ENCODE measurements around the gene CMBL.

DNA sequence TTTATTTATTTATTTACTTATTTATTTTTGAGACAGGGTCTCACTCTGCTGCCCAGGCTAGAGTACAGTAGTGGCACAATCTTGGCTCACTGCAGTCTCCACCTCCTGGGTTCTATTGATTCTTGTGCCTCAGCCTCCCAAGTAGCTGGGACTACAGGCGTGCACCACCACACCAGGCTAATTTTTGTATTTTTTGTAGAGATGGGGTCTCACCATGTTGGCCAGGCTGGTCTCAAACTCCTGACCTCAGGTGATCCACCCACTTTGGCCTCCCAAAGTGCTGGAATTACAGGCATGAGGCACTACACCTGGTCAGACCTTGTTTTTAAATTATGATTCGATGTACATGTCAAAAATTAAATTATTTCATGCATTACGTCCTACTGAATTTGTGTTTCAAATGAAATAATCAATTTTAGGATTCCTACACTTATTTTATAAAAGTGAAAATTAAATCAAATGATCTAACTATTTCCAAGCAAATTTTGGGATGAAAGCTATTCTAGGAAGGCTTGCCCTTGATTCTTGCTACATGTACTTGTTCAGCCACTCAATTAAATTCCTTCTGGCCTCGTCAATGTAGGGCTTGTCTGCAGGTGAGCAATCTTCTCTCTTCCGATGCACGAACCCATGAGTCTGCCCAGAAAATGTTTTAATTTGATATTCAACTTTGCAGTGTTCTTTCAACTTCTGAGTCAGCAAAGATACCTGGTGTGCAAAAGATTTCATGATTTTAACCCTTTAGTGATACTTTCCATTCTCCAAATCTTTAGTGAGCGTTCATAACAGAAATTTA lies 27.6 kb downstream of the CMBL start:
- TF ChIP-seq, protein P1, sequence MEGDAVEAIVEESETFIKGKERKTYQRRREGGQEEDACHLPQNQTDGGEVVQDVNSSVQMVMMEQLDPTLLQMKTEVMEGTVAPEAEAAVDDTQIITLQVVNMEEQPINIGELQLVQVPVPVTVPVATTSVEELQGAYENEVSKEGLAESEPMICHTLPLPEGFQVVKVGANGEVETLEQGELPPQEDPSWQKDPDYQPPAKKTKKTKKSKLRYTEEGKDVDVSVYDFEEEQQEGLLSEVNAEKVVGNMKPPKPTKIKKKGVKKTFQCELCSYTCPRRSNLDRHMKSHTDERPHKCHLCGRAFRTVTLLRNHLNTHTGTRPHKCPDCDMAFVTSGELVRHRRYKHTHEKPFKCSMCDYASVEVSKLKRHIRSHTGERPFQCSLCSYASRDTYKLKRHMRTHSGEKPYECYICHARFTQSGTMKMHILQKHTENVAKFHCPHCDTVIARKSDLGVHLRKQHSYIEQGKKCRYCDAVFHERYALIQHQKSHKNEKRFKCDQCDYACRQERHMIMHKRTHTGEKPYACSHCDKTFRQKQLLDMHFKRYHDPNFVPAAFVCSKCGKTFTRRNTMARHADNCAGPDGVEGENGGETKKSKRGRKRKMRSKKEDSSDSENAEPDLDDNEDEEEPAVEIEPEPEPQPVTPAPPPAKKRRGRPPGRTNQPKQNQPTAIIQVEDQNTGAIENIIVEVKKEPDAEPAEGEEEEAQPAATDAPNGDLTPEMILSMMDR (IDR thresholded peaks at IDR 0.05), result no peak
- no peak for TF ChIP-seq EZH2 (IDR thresholded peaks at IDR 0.05; ENCODE audit: borderline replicate concordance, insufficient read depth, low read depth, low read length, poor library complexity, severe bottlenecking)

All from B cell (primary cell).